GM12878 (cell line): ENCODE measurements around the gene RFK.

ENCODE experiments used
- CTCF ChIP-seq, 3 experiments: IDR thresholded peaks in 2 of 3; conservative IDR thresholded peaks in 1 of 3; 2 replicates each; pipeline ENCODE4 v1.5.1; 2011; ENCODE audit warnings: low read depth in 3 of 3, low read length in 3 of 3, mild to moderate bottlenecking in 3 of 3, control low read depth in 2 of 3, moderate library complexity in 2 of 3, inconsistent platforms in 1 of 3, mixed read lengths in 1 of 3; ENCODE audit not compliant: control insufficient read depth in 2 of 3, insufficient read depth in 1 of 3; ENCODE audit errors: extremely low read depth in 1 of 3
- HDAC2 ChIP-seq: fragments of 200-600 bp; sonication (generic); IDR thresholded peaks from 2 replicates; pipeline ENCODE4 v1.6.1; 2017
- JUND ChIP-seq: IDR thresholded peaks from 2 replicates; pipeline ENCODE4 v1.6.1; 2012; ENCODE audit warnings: low read depth, mild to moderate bottlenecking, low read length, improper control_type of control experiment, moderate library complexity
- NFIC ChIP-seq: IDR thresholded peaks from 2 replicates; pipeline ENCODE4 v1.6.1; 2012; ENCODE audit warnings: low read depth, mild to moderate bottlenecking, inconsistent platforms, low read length, moderate library complexity
- NR2C1 ChIP-seq: fragments of 450-650 bp; IDR thresholded peaks from 2 replicates; pipeline ENCODE4 v1.6.1; 2017; ENCODE audit warnings: antibody characterized with exemption, mild to moderate bottlenecking, moderate library complexity
- POLR2A ChIP-seq: IDR thresholded peaks from 2 replicates; pipeline ENCODE4 v1.6.1; 2011; ENCODE audit warnings: low read depth, mild to moderate bottlenecking, low read length
- RELA ChIP-seq: fragments of 450-650 bp; IDR thresholded peaks from 2 replicates; pipeline ENCODE4 v1.8.0; 2014; ENCODE audit warnings: borderline replicate concordance; ENCODE audit not compliant: partially characterized antibody
- SIN3A ChIP-seq: IDR thresholded peaks from 2 replicates; pipeline ENCODE4 v1.6.1; 2012; ENCODE audit warnings: low read depth, low read length, improper control_type of control experiment
- SMARCA5 ChIP-seq: fragments of 450-650 bp; IDR thresholded peaks from 2 replicates; pipeline ENCODE4 v1.6.1; 2017; ENCODE audit warnings: mild to moderate bottlenecking
- SMC3 ChIP-seq: IDR thresholded peaks from 2 replicates; pipeline ENCODE4 v1.6.1; 2011; ENCODE audit warnings: low read length, improper control_type of control experiment, borderline replicate concordance
- TCF7 ChIP-seq: IDR thresholded peaks from 2 replicates; pipeline ENCODE4 v1.6.1; 2014; ENCODE audit warnings: antibody characterized with exemption, borderline replicate concordance
- ZNF274 ChIP-seq: IDR thresholded peaks from one replicate; pipeline ENCODE4 v1.8.0; 2011; ENCODE audit not compliant: insufficient read length, insufficient read depth
- TF ChIP-seq, protein P1 (sequence below): IDR thresholded peaks from 2 replicates; pipeline ENCODE4 v1.6.1; 2012; ENCODE audit warnings: mild to moderate bottlenecking, low read depth, low read length
- TF ChIP-seq, protein P2 (sequence below): fragments of 450-650 bp; IDR thresholded peaks from 2 replicates; pipeline ENCODE4 v1.6.1; 2017; ENCODE audit warnings: antibody characterized with exemption, mild to moderate bottlenecking, moderate library complexity

DNA sequence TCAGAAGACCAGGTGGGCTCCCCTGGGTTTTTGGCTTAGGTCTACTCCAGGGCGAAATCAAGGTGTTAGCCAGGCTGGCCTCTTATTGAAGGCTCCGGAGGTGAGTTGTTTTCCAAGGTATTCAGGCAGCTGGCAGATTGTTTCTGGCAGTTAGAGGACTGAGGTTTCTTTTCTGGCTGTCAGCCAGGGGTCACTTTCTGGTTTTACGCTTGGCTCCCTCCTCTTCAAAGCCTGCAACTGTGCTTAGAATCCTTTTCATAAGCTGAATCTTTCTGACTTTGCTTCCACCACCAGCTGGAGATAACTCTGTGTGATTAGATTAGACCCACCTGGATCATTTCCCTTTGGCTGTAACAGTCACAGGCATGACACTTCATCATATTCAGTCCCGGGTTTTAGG lies 24.6 kb downstream of the RFK start:
- TF ChIP-seq CTCF (IDR thresholded peaks at IDR 0.05 in 2 of 3, conservative IDR thresholded peaks at IDR 0.05 in 1 of 3; ENCODE audit: control insufficient read depth in 2 of 3, extremely low read depth in 1 of 3, insufficient read depth in 1 of 3, low read depth in 3 of 3, low read length in 3 of 3) (no peak), TCF7 (no peak), SMARCA5 (no peak), HDAC2 (no peak), RELA (no peak), NFIC (no peak), SMC3 (no peak), SIN3A (no peak), ZNF274 (no peak), POLR2A (no peak), NR2C1 (no peak), JUND (no peak)
- TF ChIP-seq, protein P1, sequence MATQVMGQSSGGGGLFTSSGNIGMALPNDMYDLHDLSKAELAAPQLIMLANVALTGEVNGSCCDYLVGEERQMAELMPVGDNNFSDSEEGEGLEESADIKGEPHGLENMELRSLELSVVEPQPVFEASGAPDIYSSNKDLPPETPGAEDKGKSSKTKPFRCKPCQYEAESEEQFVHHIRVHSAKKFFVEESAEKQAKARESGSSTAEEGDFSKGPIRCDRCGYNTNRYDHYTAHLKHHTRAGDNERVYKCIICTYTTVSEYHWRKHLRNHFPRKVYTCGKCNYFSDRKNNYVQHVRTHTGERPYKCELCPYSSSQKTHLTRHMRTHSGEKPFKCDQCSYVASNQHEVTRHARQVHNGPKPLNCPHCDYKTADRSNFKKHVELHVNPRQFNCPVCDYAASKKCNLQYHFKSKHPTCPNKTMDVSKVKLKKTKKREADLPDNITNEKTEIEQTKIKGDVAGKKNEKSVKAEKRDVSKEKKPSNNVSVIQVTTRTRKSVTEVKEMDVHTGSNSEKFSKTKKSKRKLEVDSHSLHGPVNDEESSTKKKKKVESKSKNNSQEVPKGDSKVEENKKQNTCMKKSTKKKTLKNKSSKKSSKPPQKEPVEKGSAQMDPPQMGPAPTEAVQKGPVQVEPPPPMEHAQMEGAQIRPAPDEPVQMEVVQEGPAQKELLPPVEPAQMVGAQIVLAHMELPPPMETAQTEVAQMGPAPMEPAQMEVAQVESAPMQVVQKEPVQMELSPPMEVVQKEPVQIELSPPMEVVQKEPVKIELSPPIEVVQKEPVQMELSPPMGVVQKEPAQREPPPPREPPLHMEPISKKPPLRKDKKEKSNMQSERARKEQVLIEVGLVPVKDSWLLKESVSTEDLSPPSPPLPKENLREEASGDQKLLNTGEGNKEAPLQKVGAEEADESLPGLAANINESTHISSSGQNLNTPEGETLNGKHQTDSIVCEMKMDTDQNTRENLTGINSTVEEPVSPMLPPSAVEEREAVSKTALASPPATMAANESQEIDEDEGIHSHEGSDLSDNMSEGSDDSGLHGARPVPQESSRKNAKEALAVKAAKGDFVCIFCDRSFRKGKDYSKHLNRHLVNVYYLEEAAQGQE, result no peak
- TF ChIP-seq, protein P2, sequence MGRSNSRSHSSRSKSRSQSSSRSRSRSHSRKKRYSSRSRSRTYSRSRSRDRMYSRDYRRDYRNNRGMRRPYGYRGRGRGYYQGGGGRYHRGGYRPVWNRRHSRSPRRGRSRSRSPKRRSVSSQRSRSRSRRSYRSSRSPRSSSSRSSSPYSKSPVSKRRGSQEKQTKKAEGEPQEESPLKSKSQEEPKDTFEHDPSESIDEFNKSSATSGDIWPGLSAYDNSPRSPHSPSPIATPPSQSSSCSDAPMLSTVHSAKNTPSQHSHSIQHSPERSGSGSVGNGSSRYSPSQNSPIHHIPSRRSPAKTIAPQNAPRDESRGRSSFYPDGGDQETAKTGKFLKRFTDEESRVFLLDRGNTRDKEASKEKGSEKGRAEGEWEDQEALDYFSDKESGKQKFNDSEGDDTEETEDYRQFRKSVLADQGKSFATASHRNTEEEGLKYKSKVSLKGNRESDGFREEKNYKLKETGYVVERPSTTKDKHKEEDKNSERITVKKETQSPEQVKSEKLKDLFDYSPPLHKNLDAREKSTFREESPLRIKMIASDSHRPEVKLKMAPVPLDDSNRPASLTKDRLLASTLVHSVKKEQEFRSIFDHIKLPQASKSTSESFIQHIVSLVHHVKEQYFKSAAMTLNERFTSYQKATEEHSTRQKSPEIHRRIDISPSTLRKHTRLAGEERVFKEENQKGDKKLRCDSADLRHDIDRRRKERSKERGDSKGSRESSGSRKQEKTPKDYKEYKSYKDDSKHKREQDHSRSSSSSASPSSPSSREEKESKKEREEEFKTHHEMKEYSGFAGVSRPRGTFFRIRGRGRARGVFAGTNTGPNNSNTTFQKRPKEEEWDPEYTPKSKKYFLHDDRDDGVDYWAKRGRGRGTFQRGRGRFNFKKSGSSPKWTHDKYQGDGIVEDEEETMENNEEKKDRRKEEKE, result no peak
